GM12864 (cell line): ENCODE data around the gene TRMT10A.
A peak's percentile ranks its signal among the peaks of the same experiment; 100 is the strongest.

Experiments used
- DNase-seq: peaks from one replicate; pipeline ENCODE4 v3.0.0-alpha.2; 2011; ENCODE audit warnings: low read depth
- H3K4me3 ChIP-seq: 2 replicates; pipeline ENCODE4 v1.5.1; 2011; ENCODE audit warnings: mild to moderate bottlenecking, low read depth, low read length, control low read depth
- TF ChIP-seq, protein P1 (sequence below): IDR thresholded peaks from 2 replicates; pipeline ENCODE4 v1.5.1; 2011; ENCODE audit warnings: low read depth, mild to moderate bottlenecking, moderate library complexity, low read length, control low read depth, inconsistent platforms; ENCODE audit errors: missing control alignments

The TRMT10A gene, protein sequence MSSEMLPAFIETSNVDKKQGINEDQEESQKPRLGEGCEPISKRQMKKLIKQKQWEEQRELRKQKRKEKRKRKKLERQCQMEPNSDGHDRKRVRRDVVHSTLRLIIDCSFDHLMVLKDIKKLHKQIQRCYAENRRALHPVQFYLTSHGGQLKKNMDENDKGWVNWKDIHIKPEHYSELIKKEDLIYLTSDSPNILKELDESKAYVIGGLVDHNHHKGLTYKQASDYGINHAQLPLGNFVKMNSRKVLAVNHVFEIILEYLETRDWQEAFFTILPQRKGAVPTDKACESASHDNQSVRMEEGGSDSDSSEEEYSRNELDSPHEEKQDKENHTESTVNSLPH

DNA sequence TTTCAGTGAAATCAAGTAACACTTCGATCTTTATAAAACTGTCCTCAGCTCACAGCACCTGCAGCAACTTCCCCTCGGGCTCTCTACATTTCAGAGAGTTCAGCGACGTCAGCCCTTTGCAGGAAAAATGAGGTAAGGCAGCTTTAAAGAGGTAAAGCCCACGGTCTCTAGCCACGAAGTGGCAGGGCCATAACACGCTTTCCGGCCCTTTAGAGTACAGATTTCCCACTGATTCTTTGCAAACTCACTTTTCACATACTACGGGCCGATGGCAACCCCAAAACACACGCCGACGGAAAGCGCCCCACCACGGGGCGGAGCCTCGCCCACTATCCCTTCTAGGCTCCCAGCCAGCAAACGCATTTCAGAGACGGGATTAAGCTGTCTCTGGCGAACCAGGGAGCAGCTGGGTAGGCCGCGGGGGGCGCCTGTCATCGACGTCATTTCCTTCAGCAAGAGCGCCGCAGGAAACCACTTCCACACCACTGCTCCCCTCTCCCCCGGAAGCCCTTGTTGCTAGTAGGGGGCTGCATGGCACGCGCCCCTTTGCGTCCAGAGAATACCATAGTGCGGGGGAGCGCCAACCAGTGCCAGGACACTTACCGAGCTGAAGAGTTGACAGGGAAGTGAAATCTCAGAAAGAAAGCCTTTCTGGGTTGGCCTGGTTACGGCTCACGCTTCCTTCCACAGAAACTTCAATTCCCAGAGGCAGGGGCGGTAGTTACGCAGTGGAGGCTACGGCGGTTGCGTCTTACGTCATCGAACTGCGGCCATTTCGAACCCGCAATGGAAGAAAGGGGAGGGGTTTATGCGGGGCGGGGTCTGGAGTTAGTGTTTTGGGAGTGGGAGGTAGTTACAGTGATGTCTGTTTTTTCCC lies at the start of gene TRMT10A:
TRMT10A (minus strand) TSS at position 730 of the 877 bp plus-strand sequence. CDS start 4,701 bp downstream, outside the sequence.
- DNase-seq = peak; percentile 92
- TF ChIP-seq, protein P1, sequence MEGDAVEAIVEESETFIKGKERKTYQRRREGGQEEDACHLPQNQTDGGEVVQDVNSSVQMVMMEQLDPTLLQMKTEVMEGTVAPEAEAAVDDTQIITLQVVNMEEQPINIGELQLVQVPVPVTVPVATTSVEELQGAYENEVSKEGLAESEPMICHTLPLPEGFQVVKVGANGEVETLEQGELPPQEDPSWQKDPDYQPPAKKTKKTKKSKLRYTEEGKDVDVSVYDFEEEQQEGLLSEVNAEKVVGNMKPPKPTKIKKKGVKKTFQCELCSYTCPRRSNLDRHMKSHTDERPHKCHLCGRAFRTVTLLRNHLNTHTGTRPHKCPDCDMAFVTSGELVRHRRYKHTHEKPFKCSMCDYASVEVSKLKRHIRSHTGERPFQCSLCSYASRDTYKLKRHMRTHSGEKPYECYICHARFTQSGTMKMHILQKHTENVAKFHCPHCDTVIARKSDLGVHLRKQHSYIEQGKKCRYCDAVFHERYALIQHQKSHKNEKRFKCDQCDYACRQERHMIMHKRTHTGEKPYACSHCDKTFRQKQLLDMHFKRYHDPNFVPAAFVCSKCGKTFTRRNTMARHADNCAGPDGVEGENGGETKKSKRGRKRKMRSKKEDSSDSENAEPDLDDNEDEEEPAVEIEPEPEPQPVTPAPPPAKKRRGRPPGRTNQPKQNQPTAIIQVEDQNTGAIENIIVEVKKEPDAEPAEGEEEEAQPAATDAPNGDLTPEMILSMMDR = no peak
- H3K4me3 ChIP-seq = peak within 1 kb of the TSS; percentile 75

DNA sequence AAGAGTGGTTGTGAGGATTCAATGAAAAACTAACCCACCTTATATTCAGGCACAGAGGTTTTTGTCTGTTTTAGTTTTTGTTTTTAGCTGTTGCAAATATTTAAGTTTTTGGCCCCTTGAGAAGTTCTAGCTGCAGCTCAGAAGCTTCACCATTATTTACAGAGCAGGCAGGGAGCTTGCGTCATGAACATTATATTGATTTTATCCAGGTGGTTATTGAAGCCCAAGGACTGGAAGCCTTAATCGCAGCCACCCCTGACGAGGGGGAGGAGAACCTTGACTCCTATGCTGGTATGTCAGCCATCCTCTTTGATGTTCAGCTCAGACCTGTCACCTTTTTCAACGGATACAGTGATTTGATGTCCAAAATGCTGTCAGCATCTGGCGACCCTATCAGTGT lies 48.9 kb upstream of the TRMT10A start:
- TF ChIP-seq, protein P1 = no peak
- DNase-seq = no peak
- H3K4me3 ChIP-seq = no peak overlapping the region

DNA sequence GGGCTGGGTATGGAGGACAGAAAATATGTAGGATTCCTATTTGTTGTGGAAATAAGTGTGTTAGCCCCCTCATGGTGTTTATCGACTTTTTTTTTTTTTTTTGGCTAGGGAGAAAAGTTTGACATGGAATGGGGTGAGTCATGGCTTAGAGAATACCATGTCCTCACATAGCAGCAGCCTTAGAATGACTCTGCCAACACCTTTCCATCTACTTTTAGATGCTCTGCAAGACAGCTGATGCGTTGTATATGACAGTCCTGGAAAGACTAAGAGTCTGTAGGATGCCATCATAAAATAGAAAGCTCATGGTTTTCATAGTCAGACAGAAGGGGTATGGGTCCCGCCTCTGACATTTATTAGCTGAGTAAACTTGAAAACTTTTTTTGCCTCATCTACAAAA lies 48.4 kb upstream of the TRMT10A start:
- TF ChIP-seq, protein P1 = no peak
- no peak for DNase-seq
- H3K4me3 ChIP-seq = no peak overlapping the region

DNA sequence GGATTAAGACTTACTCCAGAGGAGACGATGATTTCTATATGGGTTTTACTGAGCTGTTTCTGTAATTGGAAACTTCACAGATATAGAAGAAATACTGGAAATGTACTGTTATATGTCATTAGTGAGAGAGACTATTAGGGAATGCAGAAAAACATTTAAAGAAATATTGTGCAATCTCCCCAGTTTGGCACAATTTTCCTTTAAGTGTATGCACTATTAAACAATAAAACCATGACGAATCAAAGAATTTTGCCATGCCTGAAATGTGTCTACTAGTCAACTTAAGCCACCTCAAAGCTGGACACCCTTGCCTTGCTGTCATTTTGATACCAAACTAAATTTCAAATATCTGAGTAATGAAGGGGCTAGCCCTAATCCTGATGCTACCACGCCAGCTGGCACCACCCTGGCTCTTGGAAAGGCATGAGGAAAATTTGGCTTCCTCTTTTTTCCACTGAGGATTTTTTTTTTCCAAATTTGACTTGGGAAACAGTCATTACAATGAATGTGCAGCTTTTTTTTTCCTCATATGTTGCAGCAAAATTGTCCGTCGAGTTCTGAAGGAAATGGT lies 46.9 kb upstream of the TRMT10A start:
- H3K4me3 ChIP-seq = no peak overlapping the region
- DNase-seq = no peak
- TF ChIP-seq, protein P1 = no peak

DNA sequence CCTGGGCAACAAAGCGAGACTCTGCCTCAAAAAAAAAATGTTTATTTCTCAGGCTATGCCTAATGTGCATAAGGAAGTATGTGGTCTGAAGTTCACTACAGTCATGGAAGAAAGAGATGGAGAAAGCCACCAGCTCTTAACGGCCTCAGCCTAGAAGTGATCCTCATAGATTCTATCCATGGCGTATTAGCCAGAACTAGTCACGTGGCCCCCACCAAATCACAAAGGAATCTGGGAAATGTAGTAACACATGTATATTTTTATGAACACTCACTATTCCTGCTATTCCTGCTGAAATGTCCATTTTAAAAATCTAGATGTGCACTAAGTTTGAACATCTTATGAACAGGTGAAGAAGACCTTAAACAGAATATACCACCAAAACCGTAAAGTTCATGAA lies 44.6 kb upstream of the TRMT10A start:
- TF ChIP-seq, protein P1 = no peak
- DNase-seq = no peak

DNA sequence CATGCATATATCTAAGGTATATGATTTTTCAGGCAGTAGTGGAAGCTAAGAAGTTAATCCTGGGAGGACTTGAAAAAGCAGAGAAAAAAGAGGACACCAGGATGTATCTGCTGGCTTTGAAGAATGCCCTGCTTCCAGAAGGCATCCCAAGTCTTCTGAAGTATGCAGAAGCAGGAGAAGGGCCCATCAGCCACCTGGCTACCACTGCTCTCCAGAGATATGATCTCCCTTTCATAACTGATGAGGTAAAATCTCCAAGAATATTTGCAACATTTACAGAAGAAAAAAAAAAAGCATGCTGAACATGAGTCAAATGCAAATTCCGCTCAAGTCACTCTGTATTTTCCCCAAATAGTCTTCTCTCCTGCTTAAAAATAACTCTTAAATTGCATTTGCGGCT lies 42.9 kb upstream of the TRMT10A start:
- TF ChIP-seq, protein P1 = no peak
- no peak overlapping the region for H3K4me3 ChIP-seq
- DNase-seq = no peak

More for the DNA sequence above, 44.6 kb upstream of the TRMT10A start:
- no peak overlapping the region for H3K4me3 ChIP-seq
